Measurements from ENCODE around the gene PDYN.

GRCh38 chr20:1939270-1939595 is 54.6 kb downstream of the PDYN start:
- TF ChIP-seq, protein P1, sequence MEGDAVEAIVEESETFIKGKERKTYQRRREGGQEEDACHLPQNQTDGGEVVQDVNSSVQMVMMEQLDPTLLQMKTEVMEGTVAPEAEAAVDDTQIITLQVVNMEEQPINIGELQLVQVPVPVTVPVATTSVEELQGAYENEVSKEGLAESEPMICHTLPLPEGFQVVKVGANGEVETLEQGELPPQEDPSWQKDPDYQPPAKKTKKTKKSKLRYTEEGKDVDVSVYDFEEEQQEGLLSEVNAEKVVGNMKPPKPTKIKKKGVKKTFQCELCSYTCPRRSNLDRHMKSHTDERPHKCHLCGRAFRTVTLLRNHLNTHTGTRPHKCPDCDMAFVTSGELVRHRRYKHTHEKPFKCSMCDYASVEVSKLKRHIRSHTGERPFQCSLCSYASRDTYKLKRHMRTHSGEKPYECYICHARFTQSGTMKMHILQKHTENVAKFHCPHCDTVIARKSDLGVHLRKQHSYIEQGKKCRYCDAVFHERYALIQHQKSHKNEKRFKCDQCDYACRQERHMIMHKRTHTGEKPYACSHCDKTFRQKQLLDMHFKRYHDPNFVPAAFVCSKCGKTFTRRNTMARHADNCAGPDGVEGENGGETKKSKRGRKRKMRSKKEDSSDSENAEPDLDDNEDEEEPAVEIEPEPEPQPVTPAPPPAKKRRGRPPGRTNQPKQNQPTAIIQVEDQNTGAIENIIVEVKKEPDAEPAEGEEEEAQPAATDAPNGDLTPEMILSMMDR (conservative IDR thresholded peaks at IDR 0.05 in 1 of 2, IDR thresholded peaks at IDR 0.05 in 1 of 2; ENCODE audit: low read depth in 1 of 2, low read length in 2 of 2) = no peak
- no peak for TF ChIP-seq EZH2 (IDR thresholded peaks at IDR 0.05; ENCODE audit: low read length, missing control alignments)
